Measurements from ENCODE around the gene SLC6A13. TPM values are rescaled to one million over a fixed set of nuclear protein-coding genes. Genes with fewer than 3 reads are reported as not detected.

SLC6A13 gene
- total and polyA plus RNA-seq, 2 of the 8 experiments (the other 6 are each of a cell fraction or from before 2014, with no cell fraction given): 0.03 TPM; not detected in 1

DNA sequence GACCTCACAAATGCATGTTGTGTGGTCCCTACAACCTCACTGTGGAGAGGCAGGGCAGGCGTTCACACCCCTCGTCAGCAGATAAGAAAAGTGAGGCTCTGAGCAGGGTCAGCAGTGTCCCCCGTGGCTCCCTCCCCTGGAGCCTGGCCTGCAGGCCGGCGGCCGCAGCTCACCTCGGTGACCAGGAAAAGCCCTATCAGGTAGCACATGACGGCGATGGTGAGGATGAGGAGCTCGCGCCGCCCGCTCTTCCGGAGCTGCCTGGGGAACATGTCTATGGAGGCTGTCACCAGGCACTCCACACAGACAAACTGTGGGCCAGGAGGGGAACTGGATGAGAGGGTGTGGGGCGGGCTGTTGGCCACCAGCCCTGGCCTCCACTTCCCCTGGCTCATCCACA, 66.7 kb downstream of the SLC6A13 start (continued):
- TF ChIP-seq RNF2 (IDR thresholded peaks at IDR 0.05; ENCODE audit: borderline replicate concordance, low read depth, low read length, missing control alignments, poor library complexity, severe bottlenecking): no peak
